Right renal pelvis (tissue), 4 donors: ENCODE measurements around the gene KDM8. TPM values are rescaled to one million over a fixed set of nuclear protein-coding genes. Genes with fewer than 3 reads are reported as not detected.

ENCODE experiments used
- DNase-seq, 4 donors: peaks; one replicate each; pipeline ENCODE4 v3.0.0-alpha.2; 2013; ENCODE audit warnings: low read depth in 4 of 4, low spot score in 3 of 4, missing footprints in 1 of 4
- polyA plus RNA-seq, 4 donors: library from polyadenylated mRNA; unstranded; fragments of 120-200 nt; gene quantifications; one replicate each; pipeline ENCODE4 v1.2.1, GENCODE V29; 2013; ENCODE audit not compliant: insufficient read length in 4 of 4

KDM8 gene
- 10 to 100 TPM in 1 of 4 donors, 1 to 10 TPM in 3; 7.8 to 10.1 (median 9.0) TPM for polyA plus RNA-seq

GRCh38 chr16:27203507-27204311 lies at the start of gene KDM8:
Gene KDM8 (plus strand): TSS chr16:27203526. CDS start chr16:27210124, 6,598 bp downstream.
- peak; percentile 98 to 99 (median 99) for DNase-seq

- peak in 2 of 4 donors; percentile 18 to 28 for DNase-seq
Observed at GRCh38 chr16:27154705-27155521, 48.4 kb upstream of the KDM8 start.

- no peak for DNase-seq
Observed at GRCh38 chr16:27156579-27156978, 46.7 kb upstream of the KDM8 start.

- DNase-seq: no peak
Observed at GRCh38 chr16:27161398-27161797, 41.9 kb upstream of the KDM8 start.

GRCh38 chr16:27164352-27164751 lies 39.0 kb upstream of the KDM8 start:
- DNase-seq: no peak

- DNase-seq: no peak
Observed at GRCh38 chr16:27165576-27165975, 37.8 kb upstream of the KDM8 start.

GRCh38 chr16:27168790-27169189 lies 34.5 kb upstream of the KDM8 start:
- DNase-seq: no peak

GRCh38 chr16:27169511-27170071 lies 33.7 kb upstream of the KDM8 start:
- no peak for DNase-seq

- DNase-seq: no peak
Observed at GRCh38 chr16:27171584-27171983, 31.7 kb upstream of the KDM8 start.

GRCh38 chr16:27174007-27174406 lies 29.3 kb upstream of the KDM8 start:
- no peak for DNase-seq

GRCh38 chr16:27174798-27175197 lies 28.5 kb upstream of the KDM8 start:
- no peak for DNase-seq

GRCh38 chr16:27175888-27176287 lies 27.4 kb upstream of the KDM8 start:
- DNase-seq: no peak

- DNase-seq: no peak
Observed at GRCh38 chr16:27177031-27177774, 26.1 kb upstream of the KDM8 start.

- DNase-seq: peak in 1 of 4 donors; percentile 48
Observed at GRCh38 chr16:27179500-27180072, 23.7 kb upstream of the KDM8 start.

GRCh38 chr16:27181019-27181790 lies 22.1 kb upstream of the KDM8 start:
- DNase-seq: no peak

GRCh38 chr16:27182906-27183405 lies 20.4 kb upstream of the KDM8 start:
- DNase-seq: no peak

GRCh38 chr16:27185776-27186130 lies 17.6 kb upstream of the KDM8 start:
- DNase-seq: no peak

- no peak for DNase-seq
Observed at GRCh38 chr16:27188633-27189032, 14.7 kb upstream of the KDM8 start.

- DNase-seq: no peak
Observed at GRCh38 chr16:27189335-27189972, 13.9 kb upstream of the KDM8 start.
